Spleen (tissue), 11 donors: ENCODE data around the gene DNAH14. TPM values are rescaled to one million over a fixed set of nuclear protein-coding genes. Genes with fewer than 3 reads are reported as not detected.

Source experiments
- DNase-seq: peaks from one replicate; pipeline ENCODE4 v3.0.0-alpha.2; 2020
- H3K27ac ChIP-seq, 8 donors: fragments of 200-600 bp; sonication (generic) in 7 of 8; 1 replicate in 4 of 8; 2 replicates in 4 of 8; pipeline versions ENCODE4 v1.5.0 to v1.8.0; 2016 to 2021; ENCODE audit warnings: inconsistent platforms in 4 of 8, mild to moderate bottlenecking in 4 of 8, moderate library complexity in 1 of 8
- H3K27me3 ChIP-seq, 7 donors: fragments of 200-600 bp; sonication (generic) in 6 of 7; replicated peaks in 1 of 7; 1 replicate in 4 of 7; 2 replicates in 3 of 7; pipeline versions ENCODE4 v1.5.0 to v1.8.0; 2016 to 2021; ENCODE audit warnings: inconsistent platforms in 3 of 7, mild to moderate bottlenecking in 1 of 7
- H3K36me3 ChIP-seq, 6 donors: fragments of 200-600 bp; sonication (generic) in 5 of 6; 1 replicate in 4 of 6; 2 replicates in 2 of 6; pipeline versions ENCODE4 v1.5.0 to v1.8.0; 2016 to 2021; ENCODE audit warnings: inconsistent platforms in 2 of 6
- H3K4me1 ChIP-seq, 6 donors: fragments of 200-600 bp; sonication (generic) in 5 of 6; 1 replicate in 3 of 6; 2 replicates in 3 of 6; pipeline versions ENCODE4 v1.5.0 to v1.8.0; 2016 to 2021; ENCODE audit warnings: inconsistent platforms in 3 of 6
- H3K4me3 ChIP-seq, 8 donors: fragments of 200-600 bp; sonication (generic) in 7 of 8; 1 replicate in 4 of 8; 2 replicates in 4 of 8; pipeline versions ENCODE4 v1.5.0 to v1.8.0; 2016 to 2021; ENCODE audit warnings: inconsistent platforms in 4 of 8, mild to moderate bottlenecking in 4 of 8, moderate library complexity in 2 of 8
- H3K9me3 ChIP-seq, 8 donors: fragments of 200-600 bp; sonication (generic) in 7 of 8; 1 replicate in 4 of 8; 2 replicates in 4 of 8; pipeline versions ENCODE4 v1.5.0 to v1.8.0; 2016 to 2021; ENCODE audit warnings: inconsistent platforms in 4 of 8
- POLR2A ChIP-seq, 3 donors: fragments of 450-650 bp; IDR thresholded peaks; one replicate each; pipeline ENCODE4 v1.5.1; 2017; ENCODE audit warnings: antibody characterized with exemption in 3 of 3, mild to moderate bottlenecking in 1 of 3
- POLR2AphosphoS5 ChIP-seq, 3 donors: sonication (generic); formaldehyde crosslinking; IDR thresholded peaks; one replicate each; pipeline ENCODE4 v1.5.1; 2017; ENCODE audit warnings: antibody characterized with exemption in 3 of 3
- WGBS, 5 donors: extraction: QIAGEN DNeasy Blood & Tissue Kit in 3 of 5; methylation state at CpG; one replicate each; pipeline versions ENCODE4 v1.1.5 to v1.1.7; 2013 to 2018; 5-methylcytosine and 5-hydroxymethylcytosine counted together
- intact Hi-C: fragments of 100-400 bp; cut with DNase I; formaldehyde crosslinking; loops from one replicate; pipeline ENCODE4 v1.15.0; 2023; ENCODE audit warnings: low total_unique reads
- polyA plus RNA-seq, 3 donors: library from polyadenylated mRNA; stranded (reverse); fragments of 200-250 nt; gene quantifications; one replicate each; pipeline ENCODE4 v1.2.1, GENCODE V29; 2013
- total RNA-seq, 7 donors: library from RNA; depleted of rRNA in 3 of 7; stranded (reverse); fragments of >200 nt in 3 of 7; fragmentation: NEBNext Ultra II Directional in 4 of 7; extraction: Animal tissue kit (Norgen Biotek cat#: 25700) in 4 of 7; gene quantifications; one replicate each; pipeline versions ENCODE4 v1.1.0 to v1.2.1, GENCODE V29; 2016 to 2021
- TF ChIP-seq, protein P1 (sequence below), 11 experiments: fragments of 200-600 bp in 7 of 11; fragments of 450-650 bp in 4 of 11; sonication (generic) in 4 of 11; IDR thresholded peaks in 8 of 11; conservative IDR thresholded peaks in 3 of 11; 1 replicate in 7 of 11; 2 replicates in 4 of 11; pipeline versions ENCODE4 v1.4.0 to v1.8.0; 2016 to 2021; ENCODE audit warnings: antibody characterized with exemption in 11 of 11, inconsistent platforms in 4 of 11, mild to moderate bottlenecking in 1 of 11
- donor health status: healthy with polysubstance abuse.
- donor health status: DM: no; HTN: no; CAD: no; lungs with moderate emphysema.
- donor health status: DM: no; HTN: no; CAD: no.
- donor health status: Bipolar disorder and iron deficiency.
- donor health status: healthy.
- donor health status: DM: no; HTN: no; CAD: no.
- donor health status: DM: yes; HTN: yes; CAD: no.

The DNAH14 gene
- total and polyA plus RNA-seq, 10 donors = 0.70 to 6.4 (median 4.8) TPM

GRCh38 chr1:225366552-225366951, 437.1 kb downstream of the DNAH14 start:
- H3K9me3 ChIP-seq = no peaks in the 10 kb centered on the region
- no peak overlapping the region for H3K4me3 ChIP-seq
- H3K4me1 ChIP-seq = no peaks in the 10 kb centered on the region
- TF ChIP-seq, protein P1, sequence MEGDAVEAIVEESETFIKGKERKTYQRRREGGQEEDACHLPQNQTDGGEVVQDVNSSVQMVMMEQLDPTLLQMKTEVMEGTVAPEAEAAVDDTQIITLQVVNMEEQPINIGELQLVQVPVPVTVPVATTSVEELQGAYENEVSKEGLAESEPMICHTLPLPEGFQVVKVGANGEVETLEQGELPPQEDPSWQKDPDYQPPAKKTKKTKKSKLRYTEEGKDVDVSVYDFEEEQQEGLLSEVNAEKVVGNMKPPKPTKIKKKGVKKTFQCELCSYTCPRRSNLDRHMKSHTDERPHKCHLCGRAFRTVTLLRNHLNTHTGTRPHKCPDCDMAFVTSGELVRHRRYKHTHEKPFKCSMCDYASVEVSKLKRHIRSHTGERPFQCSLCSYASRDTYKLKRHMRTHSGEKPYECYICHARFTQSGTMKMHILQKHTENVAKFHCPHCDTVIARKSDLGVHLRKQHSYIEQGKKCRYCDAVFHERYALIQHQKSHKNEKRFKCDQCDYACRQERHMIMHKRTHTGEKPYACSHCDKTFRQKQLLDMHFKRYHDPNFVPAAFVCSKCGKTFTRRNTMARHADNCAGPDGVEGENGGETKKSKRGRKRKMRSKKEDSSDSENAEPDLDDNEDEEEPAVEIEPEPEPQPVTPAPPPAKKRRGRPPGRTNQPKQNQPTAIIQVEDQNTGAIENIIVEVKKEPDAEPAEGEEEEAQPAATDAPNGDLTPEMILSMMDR (IDR thresholded peaks at IDR 0.05 in 8 of 11, conservative IDR thresholded peaks at IDR 0.05 in 3 of 11) = no peak
- no peak for TF ChIP-seq POLR2A (IDR thresholded peaks at IDR 0.05)
- no peak for TF ChIP-seq POLR2AphosphoS5 (IDR thresholded peaks at IDR 0.05)
- intact Hi-C loops = no loop called here
- WGBS, 5 donors = 29 to 83% (median 64%) methylated on average over 1 of the region's 1 CpG
- no peak overlapping the region for H3K27ac ChIP-seq
- no peak for DNase-seq
- H3K27me3 ChIP-seq = no peaks in the 10 kb centered on the region
- H3K36me3 ChIP-seq = no peaks in the 10 kb centered on the region

DNA sequence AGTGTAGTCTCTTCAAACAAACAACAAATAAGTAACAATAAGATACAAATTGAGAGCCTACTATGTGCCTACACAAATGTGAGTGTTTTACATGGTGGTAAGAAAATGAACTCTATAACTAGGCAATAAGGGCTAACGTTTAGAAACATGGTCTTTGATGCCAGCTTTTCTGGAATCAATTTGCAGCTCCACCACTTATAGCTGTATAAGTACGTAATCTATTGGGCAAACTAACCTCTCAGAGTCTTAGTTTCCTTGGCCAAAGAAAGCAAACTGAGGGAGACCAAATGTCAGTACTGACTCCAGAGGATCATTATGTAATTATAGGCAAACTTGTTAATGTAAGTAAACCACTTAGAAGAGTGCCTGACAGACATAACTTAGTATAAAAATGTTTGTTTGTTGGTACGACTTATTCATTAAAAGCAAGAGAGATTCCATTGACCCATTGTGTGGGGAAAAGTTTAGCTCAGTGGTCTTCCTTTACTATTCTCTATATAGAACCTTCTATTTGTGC, 438.6 kb downstream of the DNAH14 start:
- 74 to 88% (median 85%) methylated on average over 3 of the region's 3 CpGs for WGBS, 5 donors
- no peaks in the 10 kb centered on the region for H3K36me3 ChIP-seq
- no peaks in the 10 kb centered on the region for H3K9me3 ChIP-seq
- H3K27me3 ChIP-seq = no peaks in the 10 kb centered on the region
- no peaks in the 10 kb centered on the region for H3K4me1 ChIP-seq
- intact Hi-C loops = no loop called here
- no peak for DNase-seq
- H3K27ac ChIP-seq = no peak overlapping the region
- TF ChIP-seq POLR2AphosphoS5 (IDR thresholded peaks at IDR 0.05) = no peak
- no peak for TF ChIP-seq POLR2A (IDR thresholded peaks at IDR 0.05)
- TF ChIP-seq, protein P1 (IDR thresholded peaks at IDR 0.05 in 8 of 11, conservative IDR thresholded peaks at IDR 0.05 in 3 of 11) = no peak
- no peak overlapping the region for H3K4me3 ChIP-seq

DNA sequence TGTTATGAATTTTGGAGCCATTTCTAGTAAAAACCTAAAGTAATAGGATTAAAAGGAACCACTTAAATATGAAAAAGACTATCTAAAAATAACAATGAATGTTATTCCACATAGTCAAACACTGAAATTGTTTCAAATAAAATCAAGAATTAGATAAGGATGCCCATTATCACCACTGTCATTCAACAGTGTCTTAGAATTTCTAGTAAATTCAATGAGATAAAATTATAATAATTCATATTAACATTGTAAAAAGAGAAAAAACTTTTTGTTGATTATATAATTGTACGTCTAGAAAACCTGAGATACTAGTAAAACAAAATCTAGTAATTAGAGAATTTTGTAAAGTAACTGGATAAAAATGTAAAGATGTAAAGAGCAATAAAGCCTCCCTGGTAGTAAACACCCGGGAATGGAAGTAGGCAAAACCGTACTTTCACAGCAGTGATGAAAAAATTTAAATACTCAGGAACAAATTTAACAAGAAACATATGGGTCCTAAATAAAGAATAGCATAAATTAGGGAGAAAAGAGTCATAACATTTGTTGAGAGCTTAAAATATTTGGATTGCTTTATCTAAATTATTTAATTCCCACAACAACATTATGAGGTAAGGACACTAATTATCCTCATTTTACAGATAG, 442.0 kb downstream of the DNAH14 start:
- no peak for TF ChIP-seq POLR2A (IDR thresholded peaks at IDR 0.05)
- TF ChIP-seq POLR2AphosphoS5 (IDR thresholded peaks at IDR 0.05) = no peak
- TF ChIP-seq, protein P1 (IDR thresholded peaks at IDR 0.05 in 8 of 11, conservative IDR thresholded peaks at IDR 0.05 in 3 of 11) = no peak
- Histone ChIP-seq H3K4me3 (no peak overlapping the region), H3K27me3 (no peaks in the 10 kb centered on the region), H3K4me1 (no peaks in the 10 kb centered on the region), H3K27ac (no peak overlapping the region), H3K9me3 (no peaks in the 10 kb centered on the region), H3K36me3 (no peaks in the 10 kb centered on the region)
- WGBS, 5 donors = 80 to 93% (median 90%) methylated on average over 3 of the region's 3 CpGs
- intact Hi-C loops = no loop called here
- no peak for DNase-seq

GRCh38 chr1:225373155-225373554, 443.7 kb downstream of the DNAH14 start:
- intact Hi-C loops = no loop called here
- TF ChIP-seq POLR2AphosphoS5 (IDR thresholded peaks at IDR 0.05) (no peak), POLR2A (IDR thresholded peaks at IDR 0.05) (no peak)
- TF ChIP-seq, protein P1 (IDR thresholded peaks at IDR 0.05 in 8 of 11, conservative IDR thresholded peaks at IDR 0.05 in 3 of 11) = no peak
- WGBS, 5 donors = 87 to 95% (median 92%) methylated on average over 21 of the region's 21 CpGs
- H3K4me3 ChIP-seq = no peak overlapping the region
- no peak for DNase-seq
- H3K27me3 ChIP-seq = no peaks in the 10 kb centered on the region
- H3K4me1 ChIP-seq = no peaks in the 10 kb centered on the region
- no peak overlapping the region for H3K27ac ChIP-seq
- H3K9me3 ChIP-seq = no peaks in the 10 kb centered on the region
- H3K36me3 ChIP-seq = no peaks in the 10 kb centered on the region
